ENCODE results near the gene CC2D2A.

DNA sequence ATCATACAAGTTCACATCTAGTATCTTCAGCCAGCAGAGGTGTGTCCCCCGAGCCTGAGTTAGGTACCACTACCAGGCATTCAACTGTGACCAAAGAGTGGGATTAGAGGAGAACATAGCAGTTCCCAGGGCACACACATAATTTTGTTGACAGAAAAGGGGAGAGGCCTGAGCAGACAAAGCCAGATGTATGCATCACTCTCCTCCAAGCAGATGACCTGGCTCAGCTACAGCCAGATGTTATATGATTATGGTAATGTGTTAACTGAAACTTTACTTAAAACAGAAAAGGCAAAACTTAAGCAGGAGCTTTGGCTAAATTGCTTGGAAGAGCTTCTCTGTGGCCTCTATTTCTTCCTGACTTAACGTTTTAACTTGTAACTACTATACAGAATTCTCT, 88.9 kb downstream of the CC2D2A start:
- TF ChIP-seq, protein P1, sequence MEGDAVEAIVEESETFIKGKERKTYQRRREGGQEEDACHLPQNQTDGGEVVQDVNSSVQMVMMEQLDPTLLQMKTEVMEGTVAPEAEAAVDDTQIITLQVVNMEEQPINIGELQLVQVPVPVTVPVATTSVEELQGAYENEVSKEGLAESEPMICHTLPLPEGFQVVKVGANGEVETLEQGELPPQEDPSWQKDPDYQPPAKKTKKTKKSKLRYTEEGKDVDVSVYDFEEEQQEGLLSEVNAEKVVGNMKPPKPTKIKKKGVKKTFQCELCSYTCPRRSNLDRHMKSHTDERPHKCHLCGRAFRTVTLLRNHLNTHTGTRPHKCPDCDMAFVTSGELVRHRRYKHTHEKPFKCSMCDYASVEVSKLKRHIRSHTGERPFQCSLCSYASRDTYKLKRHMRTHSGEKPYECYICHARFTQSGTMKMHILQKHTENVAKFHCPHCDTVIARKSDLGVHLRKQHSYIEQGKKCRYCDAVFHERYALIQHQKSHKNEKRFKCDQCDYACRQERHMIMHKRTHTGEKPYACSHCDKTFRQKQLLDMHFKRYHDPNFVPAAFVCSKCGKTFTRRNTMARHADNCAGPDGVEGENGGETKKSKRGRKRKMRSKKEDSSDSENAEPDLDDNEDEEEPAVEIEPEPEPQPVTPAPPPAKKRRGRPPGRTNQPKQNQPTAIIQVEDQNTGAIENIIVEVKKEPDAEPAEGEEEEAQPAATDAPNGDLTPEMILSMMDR (IDR thresholded peaks at IDR 0.05; ENCODE audit: insufficient read depth, low read length, poor library complexity, severe bottlenecking) = no peak
- no peak for TF ChIP-seq EZH2phosphoT487 (conservative IDR thresholded peaks at IDR 0.05; ENCODE audit: low read length)
